ENCODE results near the gene GLT6D1. TPM values are rescaled to one million over a fixed set of nuclear protein-coding genes. Genes with fewer than 3 reads are reported as not detected.

GLT6D1 gene
- total RNA-seq, 4 donors from 2014 or later = not detected

GRCh38 chr9:135681161-135681560 lies 41.8 kb upstream of the GLT6D1 start:
- no peaks in the 10 kb centered on the region for H3K4me1 ChIP-seq
- peaks cover 75% of the 10 kb centered on the region for H3K27me3 ChIP-seq
- no peak for ATAC-seq
- TF ChIP-seq POLR2AphosphoS5 (IDR thresholded peaks at IDR 0.05) (no peak), EP300 (IDR thresholded peaks at IDR 0.05) (no peak), POLR2A (IDR thresholded peaks at IDR 0.05) (no peak), CTCF (IDR thresholded peaks at IDR 0.05) (no peak)
- 76 to 95% methylated on average over 3 to 4 of the region's 5 CpGs for WGBS, 2 donors (ENCODE audit: low coverage in 1 of 2)
- H3K9me3 ChIP-seq = no peaks in the 10 kb centered on the region
- no peaks in the 10 kb centered on the region for H3K36me3 ChIP-seq
- H3K27ac ChIP-seq = no peak overlapping the region
- no peak overlapping the region for H3K4me3 ChIP-seq

- WGBS, 2 donors (ENCODE audit: low coverage in 1 of 2) = 36 to 41% methylated on average over 9 to 14 of the region's 16 CpGs
- no peaks in the 10 kb centered on the region for H3K4me1 ChIP-seq
- H3K9me3 ChIP-seq = no peaks in the 10 kb centered on the region
- H3K4me3 ChIP-seq = no peak overlapping the region
- ATAC-seq = no peak
- TF ChIP-seq CTCF (IDR thresholded peaks at IDR 0.05) (no peak), POLR2AphosphoS5 (IDR thresholded peaks at IDR 0.05) (no peak), POLR2A (IDR thresholded peaks at IDR 0.05) (no peak), EP300 (IDR thresholded peaks at IDR 0.05) (no peak)
- H3K27ac ChIP-seq = no peak overlapping the region
- H3K36me3 ChIP-seq = no peaks in the 10 kb centered on the region
- H3K27me3 ChIP-seq = peaks cover 64% of the 10 kb centered on the region
Observed at GRCh38 chr9:135680056-135680455, 40.7 kb upstream of the GLT6D1 start.

- no peaks in the 10 kb centered on the region for H3K4me1 ChIP-seq
- H3K27me3 ChIP-seq = peaks cover 48% of the 10 kb centered on the region
- no peak for ATAC-seq
- no peak for TF ChIP-seq POLR2AphosphoS5 (IDR thresholded peaks at IDR 0.05)
- TF ChIP-seq CTCF (IDR thresholded peaks at IDR 0.05) = no peak
- no peak for TF ChIP-seq POLR2A (IDR thresholded peaks at IDR 0.05)
- TF ChIP-seq EP300 (IDR thresholded peaks at IDR 0.05) = no peak
- H3K36me3 ChIP-seq = no peaks in the 10 kb centered on the region
- H3K4me3 ChIP-seq = no peak overlapping the region
- no peaks in the 10 kb centered on the region for H3K9me3 ChIP-seq
- H3K27ac ChIP-seq = no peak overlapping the region
- 53 to 55% methylated on average over 2 to 3 of the region's 20 CpGs for WGBS, 2 donors (ENCODE audit: low coverage in 1 of 2)
Observed at GRCh38 chr9:135678236-135679017, 39.1 kb upstream of the GLT6D1 start.

GRCh38 chr9:135677641-135678168 lies 38.4 kb upstream of the GLT6D1 start:
- no peak overlapping the region for H3K4me3 ChIP-seq
- no peak for ATAC-seq
- no peaks in the 10 kb centered on the region for H3K4me1 ChIP-seq
- WGBS, 2 donors (ENCODE audit: low coverage in 1 of 2) = 71 to 87% methylated on average over 9 to 10 of the region's 22 CpGs
- no peak for TF ChIP-seq POLR2A (IDR thresholded peaks at IDR 0.05)
- no peak for TF ChIP-seq EP300 (IDR thresholded peaks at IDR 0.05)
- no peak for TF ChIP-seq CTCF (IDR thresholded peaks at IDR 0.05)
- TF ChIP-seq POLR2AphosphoS5 (IDR thresholded peaks at IDR 0.05) = no peak
- peaks cover 45% of the 10 kb centered on the region for H3K27me3 ChIP-seq
- H3K9me3 ChIP-seq = no peaks in the 10 kb centered on the region
- H3K36me3 ChIP-seq = no peaks in the 10 kb centered on the region
- H3K27ac ChIP-seq = no peak overlapping the region

GRCh38 chr9:135676891-135677290 lies 37.6 kb upstream of the GLT6D1 start:
- no peak for TF ChIP-seq POLR2AphosphoS5 (IDR thresholded peaks at IDR 0.05)
- TF ChIP-seq POLR2A (IDR thresholded peaks at IDR 0.05) = no peak
- no peak for TF ChIP-seq EP300 (IDR thresholded peaks at IDR 0.05)
- TF ChIP-seq CTCF (IDR thresholded peaks at IDR 0.05) = no peak
- ATAC-seq = no peak
- 90% methylated on average over 3 of the region's 13 CpGs; no CpG with 5 or more reads in 1 of the 2 donors for WGBS, 2 donors (ENCODE audit: low coverage in 1 of 2)

More at GRCh38 chr9:135676891-135677290, 37.6 kb upstream of the GLT6D1 start:
- H3K27me3 ChIP-seq = peaks cover 45% of the 10 kb centered on the region
- H3K27ac ChIP-seq = no peak overlapping the region
- no peaks in the 10 kb centered on the region for H3K36me3 ChIP-seq
- no peaks in the 10 kb centered on the region for H3K4me1 ChIP-seq
- H3K9me3 ChIP-seq = no peaks in the 10 kb centered on the region
- H3K4me3 ChIP-seq = no peak overlapping the region

All from gastroesophageal sphincter (tissue), 4 donors.